A549 (cell line): Measurements from ENCODE around the gene PGAM1. TPM values are rescaled to one million over a fixed set of nuclear protein-coding genes. Genes with fewer than 3 reads are reported as not detected.

Experiments used
- ATAC-seq, 2 experiments: fragments of 200-7000 bp in 1 of 2; fragments of >200 bp in 1 of 2; cut with Nextera tagmentation in 1 of 2; cut with Tn5 transposase in 1 of 2; 3 replicates each; pipeline versions ENCODE4 v1.8.0 to v1.9.1; 2018 to 2020; ENCODE audit warnings: mild to moderate bottlenecking in 1 of 2, moderate library complexity in 1 of 2
- CTCF ChIA-PET: fragments of 300-600 bp; sonication (Branson Sonifier 250); formaldehyde crosslinking; extraction: SDS; loops from one replicate; lab custom pipeline; 2021; ENCODE audit warnings: antibody characterized with exemption, inconsistent platforms; lab: Yijun Ruan, JAX
- POLR2A ChIA-PET: fragments of 350-600 bp; formaldehyde crosslinking; extraction: SDS; loops from one replicate; lab custom pipeline; 2021; ENCODE audit warnings: antibody characterized with exemption, inconsistent platforms; lab: Yijun Ruan, JAX
- DNase-seq, 2 experiments: peaks; one replicate each; pipeline versions ENCODE4 v3.0.0 to v3.0.0-alpha.2; 2011 to 2016; ENCODE audit warnings: low read depth in 1 of 2, low spot score in 1 of 2
- FAIRE-seq: peaks from 2 replicates; lab custom pipeline; 2011; peaks lifted over from hg19 to GRCh38; lab: Jason Lieb, UNC
- H3K27ac ChIP-seq, 2 experiments: fragments of >200 bp; sonication (Bioruptor Twin); formaldehyde crosslinking; 3 replicates each; pipeline ENCODE4 v1.5.1; 2016 to 2017
- H3K4me1 ChIP-seq: fragments of >200 bp; sonication (Bioruptor Twin); formaldehyde crosslinking; 3 replicates; pipeline ENCODE4 v1.6.1; 2016
- H3K4me2 ChIP-seq: fragments of >200 bp; sonication (Bioruptor Twin); formaldehyde crosslinking; 3 replicates; pipeline ENCODE4 v1.6.1; 2016
- H3K4me3 ChIP-seq: fragments of >200 bp; sonication (Bioruptor Twin); formaldehyde crosslinking; 3 replicates; pipeline ENCODE4 v1.5.1; 2016
- H3K9me3 ChIP-seq: fragments of >200 bp; sonication (Bioruptor Twin); formaldehyde crosslinking; 3 replicates; pipeline ENCODE4 v1.6.1; 2016
- BHLHE40 ChIP-seq: IDR thresholded peaks from 2 replicates; pipeline ENCODE4 v1.6.1; 2012; ENCODE audit warnings: low read depth, low read length, inconsistent platforms
- CBX8 ChIP-seq: fragments of 200-600 bp; sonication (generic); IDR thresholded peaks from 2 replicates; pipeline ENCODE4 v1.6.1; 2016
- CHD4 ChIP-seq: fragments of 200-600 bp; sonication (generic); IDR thresholded peaks from 2 replicates; pipeline ENCODE4 v1.6.1; 2016; ENCODE audit warnings: antibody characterized with exemption, mild to moderate bottlenecking, borderline replicate concordance
- EHMT2 ChIP-seq: fragments of 200-600 bp; sonication (generic); IDR thresholded peaks from 2 replicates; pipeline ENCODE4 v1.6.1; 2016; ENCODE audit warnings: antibody characterized with exemption, low read depth, mild to moderate bottlenecking, moderate library complexity
- ESRRA ChIP-seq: fragments of 150-350 bp; IDR thresholded peaks from 2 replicates; pipeline ENCODE4 v1.6.1; 2014; ENCODE audit warnings: mild to moderate bottlenecking, low read length, borderline replicate concordance
- HDAC2 ChIP-seq: fragments of 200-600 bp; sonication (generic); IDR thresholded peaks from 2 replicates; pipeline ENCODE4 v1.6.1; 2016
- HOXA7 ChIP-seq: fragments of 250-450 bp; sonication (Bioruptor Pico); IDR thresholded peaks from 2 replicates; pipeline ENCODE4 v1.5.0; 2020; ENCODE audit warnings: mild to moderate bottlenecking, moderate library complexity
- HOXB13 ChIP-seq: fragments of 250-450 bp; sonication (Bioruptor Pico); IDR thresholded peaks from 2 replicates; pipeline ENCODE4 v1.5.0; 2020; ENCODE audit warnings: low read depth, mild to moderate bottlenecking, moderate library complexity
- JUN ChIP-seq, 2 experiments: fragments of >200 bp; sonication (Bioruptor Twin); formaldehyde crosslinking; IDR thresholded peaks; 2 replicates in 1 of 2; 3 replicates in 1 of 2; pipeline ENCODE4 v1.6.1; 2016 to 2017
- KDM1A ChIP-seq: fragments of 200-600 bp; sonication (generic); IDR thresholded peaks from 2 replicates; pipeline ENCODE4 v1.6.1; 2016; ENCODE audit warnings: low read depth, mild to moderate bottlenecking
- KDM5A ChIP-seq: fragments of 200-600 bp; sonication (generic); IDR thresholded peaks from 2 replicates; pipeline ENCODE4 v1.6.1; 2016; ENCODE audit warnings: antibody characterized with exemption, mild to moderate bottlenecking
- MAFK ChIP-seq: fragments of 450-650 bp; IDR thresholded peaks from 2 replicates; pipeline ENCODE4 v1.6.1; 2014; ENCODE audit not compliant: partially characterized antibody
- MAZ ChIP-seq: fragments of 150-350 bp; IDR thresholded peaks from 2 replicates; pipeline ENCODE4 v1.6.1; 2014; ENCODE audit warnings: antibody characterized with exemption, low read depth, low read length, borderline replicate concordance
- MYC ChIP-seq: IDR thresholded peaks from 2 replicates; pipeline ENCODE4 v1.6.1; 2012; ENCODE audit warnings: mild to moderate bottlenecking, inconsistent platforms, low read length, improper control_type of control experiment, borderline replicate concordance
- NPAS2 ChIP-seq: fragments of 250-450 bp; sonication (Bioruptor Pico); IDR thresholded peaks from 2 replicates; pipeline ENCODE4 v1.8.0; 2022; ENCODE audit warnings: mild to moderate bottlenecking, moderate library complexity, borderline replicate concordance
- NR3C1 ChIP-seq: fragments of >200 bp; sonication (Bioruptor Twin); formaldehyde crosslinking; IDR thresholded peaks from 3 replicates; pipeline ENCODE4 v1.6.1; 2017
- POLR2A ChIP-seq: IDR thresholded peaks from 2 replicates; pipeline ENCODE4 v1.6.1; 2012; ENCODE audit warnings: mild to moderate bottlenecking, low read length
- POLR2AphosphoS2 ChIP-seq: conservative IDR thresholded peaks from 2 replicates; pipeline ENCODE4 v1.6.1; 2012; ENCODE audit warnings: low read length, improper control_type of control experiment, inconsistent platforms
- RAD21 ChIP-seq, 2 experiments: fragments of >200 bp in 1 of 2; sonication (Bioruptor Twin) in 1 of 2; formaldehyde crosslinking in 1 of 2; IDR thresholded peaks in 1 of 2; conservative IDR thresholded peaks in 1 of 2; 2 replicates in 1 of 2; 3 replicates in 1 of 2; pipeline ENCODE4 v1.6.1; 2012 to 2018; ENCODE audit warnings: inconsistent platforms in 1 of 2
- RARB ChIP-seq: fragments of 250-450 bp; sonication (Bioruptor Pico); IDR thresholded peaks from 2 replicates; pipeline ENCODE4 v1.8.0; 2021; ENCODE audit warnings: mild to moderate bottlenecking, moderate library complexity
- RCOR1 ChIP-seq: fragments of 150-350 bp; IDR thresholded peaks from 2 replicates; pipeline ENCODE4 v1.6.1; 2014; ENCODE audit warnings: antibody characterized with exemption, low read length, low read depth
- SMC3 ChIP-seq: fragments of >200 bp; sonication (Bioruptor Twin); formaldehyde crosslinking; IDR thresholded peaks from 3 replicates; pipeline ENCODE4 v1.6.1; 2018; ENCODE audit warnings: inconsistent platforms
- SREBF2 ChIP-seq: fragments of 450-650 bp; IDR thresholded peaks from 2 replicates; pipeline ENCODE4 v1.6.1; 2014; ENCODE audit warnings: mild to moderate bottlenecking, moderate library complexity
- ZC3H11A ChIP-seq: fragments of 450-650 bp; IDR thresholded peaks from 2 replicates; pipeline ENCODE4 v1.6.1; 2014; ENCODE audit warnings: antibody characterized with exemption, mild to moderate bottlenecking
- ZFP36 ChIP-seq: fragments of 450-650 bp; IDR thresholded peaks from 2 replicates; pipeline ENCODE4 v1.6.1; 2014; ENCODE audit warnings: borderline replicate concordance; ENCODE audit not compliant: partially characterized antibody
- ZSCAN20 ChIP-seq: fragments of 250-450 bp; sonication (Bioruptor Pico); IDR thresholded peaks from 2 replicates; pipeline ENCODE4 v1.8.0; 2022; ENCODE audit warnings: mild to moderate bottlenecking, moderate library complexity
- WGBS: methylation state at CpG from one replicate; pipeline ENCODE4 v1.1.6; 2017; ENCODE audit errors: missing lambda C conversion rate; 5-methylcytosine and 5-hydroxymethylcytosine counted together
- polyA plus RNA-seq, 4 experiments: library from polyadenylated mRNA; depleted of rRNA in 3 of 4; stranded (reverse); fragments of >200 nt; fragmentation: RNase III in 1 of 4; extraction: RNeasy Plus Mini Kit Qiagen cat#74134 plus additional on column Dnase treatment in 1 of 4; gene quantifications; 2 replicates in 3 of 4; 3 replicates in 1 of 4; pipeline ENCODE4 v1.2.3, GENCODE V29; 2011 to 2017
- TF ChIP-seq, protein P1 (sequence below): fragments of >200 bp; sonication (Bioruptor Twin); formaldehyde crosslinking; IDR thresholded peaks from 3 replicates; pipeline ENCODE4 v1.6.1; 2016
- TF ChIP-seq, protein P2 (sequence below): fragments of 250-450 bp; sonication (Bioruptor Pico); IDR thresholded peaks from 2 replicates; pipeline ENCODE4 v1.5.0; 2021; ENCODE audit warnings: mild to moderate bottlenecking, moderate library complexity, borderline replicate concordance
- TF ChIP-seq, protein P3 (sequence below): fragments of 450-650 bp; IDR thresholded peaks from 2 replicates; pipeline ENCODE4 v1.6.1; 2014; ENCODE audit warnings: antibody characterized with exemption
- TF ChIP-seq, protein P4 (sequence below): IDR thresholded peaks from 2 replicates; pipeline ENCODE4 v1.6.1; 2012
- TF ChIP-seq, protein P5 (sequence below): IDR thresholded peaks from 2 replicates; pipeline ENCODE4 v1.6.1; 2012; ENCODE audit warnings: low read depth, borderline replicate concordance

Gene PGAM1
- polyA plus RNA-seq, 2 of the 4 experiments (the other 2 are of a cell fraction) = 459 to 557 TPM

DNA sequence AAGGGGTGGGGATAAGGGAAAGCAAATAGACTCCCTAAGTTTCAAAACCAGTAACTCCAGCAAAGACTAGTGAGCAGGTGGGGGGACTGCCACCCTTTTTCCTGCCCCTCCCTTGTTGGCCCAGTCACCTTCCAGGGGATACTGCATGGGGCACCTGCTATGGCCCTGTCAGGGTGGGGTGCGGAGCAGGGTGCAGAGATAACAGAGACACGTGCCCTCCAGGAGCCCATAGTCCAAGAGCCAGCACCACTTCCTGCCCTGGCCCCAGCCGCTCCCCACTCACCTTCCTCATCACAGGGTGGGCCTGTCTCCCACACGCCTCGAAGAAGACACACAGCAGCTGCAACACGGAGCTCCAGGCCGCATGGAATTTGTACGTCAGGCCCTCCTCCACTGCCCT is 45.5 kb upstream of the PGAM1 start:
- Histone ChIP-seq H3K4me1 (no peaks in the 10 kb centered on the region), H3K27ac (no peak overlapping the region), H3K9me3 (no peaks in the 10 kb centered on the region), H3K4me2 (no peak overlapping the region), H3K4me3 (no peak overlapping the region)
- TF ChIP-seq MAZ = no peak
- no peak for TF ChIP-seq POLR2A
- TF ChIP-seq CBX8 = no peak
- no peak for TF ChIP-seq POLR2AphosphoS2
- no peak for TF ChIP-seq RCOR1
- TF ChIP-seq ESRRA = no peak
- no peak for TF ChIP-seq ZFP36
- no peak for TF ChIP-seq NR3C1
- TF ChIP-seq SREBF2 = no peak
- TF ChIP-seq, protein P1, sequence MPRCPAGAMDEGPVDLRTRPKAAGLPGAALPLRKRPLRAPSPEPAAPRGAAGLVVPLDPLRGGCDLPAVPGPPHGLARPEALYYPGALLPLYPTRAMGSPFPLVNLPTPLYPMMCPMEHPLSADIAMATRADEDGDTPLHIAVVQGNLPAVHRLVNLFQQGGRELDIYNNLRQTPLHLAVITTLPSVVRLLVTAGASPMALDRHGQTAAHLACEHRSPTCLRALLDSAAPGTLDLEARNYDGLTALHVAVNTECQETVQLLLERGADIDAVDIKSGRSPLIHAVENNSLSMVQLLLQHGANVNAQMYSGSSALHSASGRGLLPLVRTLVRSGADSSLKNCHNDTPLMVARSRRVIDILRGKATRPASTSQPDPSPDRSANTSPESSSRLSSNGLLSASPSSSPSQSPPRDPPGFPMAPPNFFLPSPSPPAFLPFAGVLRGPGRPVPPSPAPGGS = no peak
- TF ChIP-seq, protein P2, sequence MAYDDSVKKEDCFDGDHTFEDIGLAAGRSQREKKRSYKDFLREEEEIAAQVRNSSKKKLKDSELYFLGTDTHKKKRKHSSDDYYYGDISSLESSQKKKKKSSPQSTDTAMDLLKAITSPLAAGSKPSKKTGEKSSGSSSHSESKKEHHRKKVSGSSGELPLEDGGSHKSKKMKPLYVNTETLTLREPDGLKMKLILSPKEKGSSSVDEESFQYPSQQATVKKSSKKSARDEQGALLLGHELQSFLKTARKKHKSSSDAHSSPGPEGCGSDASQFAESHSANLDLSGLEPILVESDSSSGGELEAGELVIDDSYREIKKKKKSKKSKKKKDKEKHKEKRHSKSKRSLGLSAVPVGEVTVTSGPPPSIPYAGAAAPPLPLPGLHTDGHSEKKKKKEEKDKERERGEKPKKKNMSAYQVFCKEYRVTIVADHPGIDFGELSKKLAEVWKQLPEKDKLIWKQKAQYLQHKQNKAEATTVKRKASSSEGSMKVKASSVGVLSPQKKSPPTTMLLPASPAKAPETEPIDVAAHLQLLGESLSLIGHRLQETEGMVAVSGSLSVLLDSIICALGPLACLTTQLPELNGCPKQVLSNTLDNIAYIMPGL = no peak
- no peak for TF ChIP-seq RARB (CRISPR knock-in tag)
- no peak for TF ChIP-seq MAFK
- TF ChIP-seq KDM1A = no peak
- ChIA-PET POLR2A (no interaction called here), CTCF (no interaction called here)
- 93% methylated on average over 8 of the region's 8 CpGs for WGBS
- DNase-seq (no peak), ATAC-seq (peak in 1 of 2 experiments; percentile 5; a peak in 2 of 6 replicates), FAIRE-seq (no peak)

DNA sequence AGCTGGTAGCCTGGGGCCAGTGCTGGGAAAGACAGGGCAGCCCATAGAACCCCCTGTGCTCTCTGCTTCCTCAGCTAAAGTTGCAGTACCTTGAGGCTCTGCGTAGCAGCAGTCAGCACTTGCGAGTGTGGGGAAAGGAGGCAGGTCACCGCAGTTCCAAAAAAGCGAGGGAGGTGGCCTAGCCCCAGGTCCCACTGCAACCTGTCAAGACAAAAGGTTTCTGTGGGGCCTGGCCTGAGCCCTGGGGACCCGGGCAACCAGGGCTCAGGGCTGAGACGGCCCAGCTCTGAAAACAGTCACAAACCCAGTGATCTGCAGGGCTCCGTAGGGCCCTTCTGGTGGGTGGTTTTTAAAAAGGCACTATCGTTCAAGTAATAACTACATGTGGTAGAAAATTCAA is 44.4 kb upstream of the PGAM1 start:
- ATAC-seq (no peak; a peak in 1 of 6 replicates), FAIRE-seq (no peak), DNase-seq (no peak)
- H3K9me3 ChIP-seq = no peaks in the 10 kb centered on the region
- 89% methylated on average over 6 of the region's 8 CpGs for WGBS
- TF ChIP-seq KDM5A (no peak), BHLHE40 (no peak), KDM1A (no peak), POLR2AphosphoS2 (no peak), MYC (no peak), SREBF2 (no peak), RAD21 (conservative IDR thresholded peaks at IDR 0.05 in 1 of 2, IDR thresholded peaks at IDR 0.05 in 1 of 2) (no peak), MAFK (no peak), HOXA7 (no peak), ZSCAN20 (no peak), RARB (CRISPR knock-in tag) (no peak), POLR2A (no peak)
- TF ChIP-seq, protein P3, sequence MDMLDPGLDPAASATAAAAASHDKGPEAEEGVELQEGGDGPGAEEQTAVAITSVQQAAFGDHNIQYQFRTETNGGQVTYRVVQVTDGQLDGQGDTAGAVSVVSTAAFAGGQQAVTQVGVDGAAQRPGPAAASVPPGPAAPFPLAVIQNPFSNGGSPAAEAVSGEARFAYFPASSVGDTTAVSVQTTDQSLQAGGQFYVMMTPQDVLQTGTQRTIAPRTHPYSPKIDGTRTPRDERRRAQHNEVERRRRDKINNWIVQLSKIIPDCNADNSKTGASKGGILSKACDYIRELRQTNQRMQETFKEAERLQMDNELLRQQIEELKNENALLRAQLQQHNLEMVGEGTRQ = no peak
- TF ChIP-seq, protein P4, sequence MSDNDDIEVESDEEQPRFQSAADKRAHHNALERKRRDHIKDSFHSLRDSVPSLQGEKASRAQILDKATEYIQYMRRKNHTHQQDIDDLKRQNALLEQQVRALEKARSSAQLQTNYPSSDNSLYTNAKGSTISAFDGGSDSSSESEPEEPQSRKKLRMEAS = no peak
- no peaks in the 10 kb centered on the region for H3K4me1 ChIP-seq
- ChIA-PET CTCF (interaction anchor here (0.8 to 1.3 kb wide), 3 partner anchors 15 to 103 kb away, joined by 3 to 4 read pairs (median 3); no protein-coding TSS in a partner anchor), POLR2A (no interaction called here)
- no peak overlapping the region for H3K4me3 ChIP-seq
- no peak overlapping the region for H3K4me2 ChIP-seq
- no peak overlapping the region for H3K27ac ChIP-seq

DNA sequence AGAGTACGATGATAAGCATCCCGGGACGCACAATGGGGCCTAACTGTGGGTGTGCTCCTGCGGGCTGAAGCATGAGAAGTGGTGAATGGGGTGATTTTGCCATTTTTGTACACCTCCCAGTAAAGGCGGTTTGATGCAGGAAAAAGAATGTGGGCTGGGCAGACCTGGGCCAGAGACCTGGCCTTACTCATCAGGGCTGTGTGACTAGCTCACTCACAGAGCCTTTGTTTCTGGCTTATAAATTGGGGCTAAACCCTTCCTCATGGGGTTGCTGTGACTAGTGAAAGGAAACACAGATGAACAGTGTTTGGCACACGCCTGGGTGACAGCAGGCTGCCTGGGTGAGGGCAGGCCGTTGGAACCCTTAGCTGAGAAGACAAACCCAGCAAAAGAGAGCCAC is 42.8 kb upstream of the PGAM1 start:
- POLR2A ChIA-PET = no interaction called here
- TF ChIP-seq SMC3 = no peak
- no peak for TF ChIP-seq ZC3H11A
- TF ChIP-seq JUN (IDR thresholded peaks at IDR 0.05) = no peak
- TF ChIP-seq HDAC2 = no peak
- TF ChIP-seq CHD4 = no peak
- TF ChIP-seq MYC = no peak
- TF ChIP-seq MAZ = no peak
- no peak for TF ChIP-seq HOXB13 (CRISPR knock-in tag)
- TF ChIP-seq NPAS2 (CRISPR knock-in tag) = no peak
- TF ChIP-seq RARB (CRISPR knock-in tag) = no peak
- TF ChIP-seq EHMT2 = no peak
- TF ChIP-seq SREBF2 = no peak
- TF ChIP-seq, protein P1 = no peak
- TF ChIP-seq, protein P5, sequence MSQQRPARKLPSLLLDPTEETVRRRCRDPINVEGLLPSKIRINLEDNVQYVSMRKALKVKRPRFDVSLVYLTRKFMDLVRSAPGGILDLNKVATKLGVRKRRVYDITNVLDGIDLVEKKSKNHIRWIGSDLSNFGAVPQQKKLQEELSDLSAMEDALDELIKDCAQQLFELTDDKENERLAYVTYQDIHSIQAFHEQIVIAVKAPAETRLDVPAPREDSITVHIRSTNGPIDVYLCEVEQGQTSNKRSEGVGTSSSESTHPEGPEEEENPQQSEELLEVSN = no peak
- TF ChIP-seq POLR2A = no peak
- Histone ChIP-seq H3K4me2 (no peak overlapping the region), H3K4me3 (no peak overlapping the region), H3K4me1 (no peaks in the 10 kb centered on the region), H3K27ac (no peak overlapping the region), H3K9me3 (no peaks in the 10 kb centered on the region)
- 94% methylated on average over 7 of the region's 7 CpGs for WGBS
- no peak for FAIRE-seq
- no peak for DNase-seq
- no peak for ATAC-seq
- CTCF ChIA-PET = interaction anchor here (0.7 to 2.3 kb wide), 4 partner anchors 11 to 92 kb away, joined by 3 to 6 read pairs (median 3); no protein-coding TSS in a partner anchor
